Prostate gland (tissue), 2 donors: ENCODE measurements around the gene DNPEP. TPM values are rescaled to one million over a fixed set of nuclear protein-coding genes. Genes with fewer than 3 reads are reported as not detected.

Source experiments
- DNase-seq: peaks from one replicate; pipeline ENCODE4 v3.0.0-alpha.2; 2019; ENCODE audit warnings: low spot score
- H3K27ac ChIP-seq, 2 donors: fragments of 200-600 bp; sonication (generic); 2 replicates each; pipeline ENCODE4 v1.5.1; 2017 to 2019
- H3K27me3 ChIP-seq: fragments of 200-600 bp; sonication (generic); replicated peaks from 2 replicates; pipeline ENCODE4 v1.5.1; 2019; ENCODE audit not compliant: insufficient read depth
- H3K36me3 ChIP-seq, 2 donors: fragments of 200-600 bp; sonication (generic); 1 replicate in 1 of 2; 2 replicates in 1 of 2; pipeline versions ENCODE4 v1.5.1 to v1.8.1; 2017 to 2019
- H3K4me1 ChIP-seq: fragments of 200-600 bp; sonication (generic); replicated peaks from 2 replicates; pipeline ENCODE4 v1.5.1; 2019
- H3K4me3 ChIP-seq, 2 donors: fragments of 200-600 bp; sonication (generic); 2 replicates each; pipeline ENCODE4 v1.5.1; 2017 to 2019
- H3K9me3 ChIP-seq: fragments of 200-600 bp; sonication (generic); 2 replicates; pipeline ENCODE4 v1.5.1; 2017
- POLR2A ChIP-seq: fragments of 450-650 bp; IDR thresholded peaks from one replicate; pipeline ENCODE4 v1.6.1; 2016; ENCODE audit warnings: antibody characterized with exemption, mild to moderate bottlenecking
- POLR2AphosphoS5 ChIP-seq: sonication (generic); formaldehyde crosslinking; IDR thresholded peaks from one replicate; pipeline ENCODE4 v1.6.1; 2017; ENCODE audit warnings: antibody characterized with exemption
- WGBS: methylation state at CpG from one replicate; pipeline ENCODE4 v1.1.5; 2018; 5-methylcytosine and 5-hydroxymethylcytosine counted together
- intact Hi-C: fragments of 100-400 bp; cut with DNase I; formaldehyde crosslinking; loops from one replicate; pipeline ENCODE4 v1.14.2; 2022
- total RNA-seq, 2 donors: library from RNA; depleted of rRNA; stranded (reverse); fragments of >200 nt; gene quantifications; one replicate each; pipeline ENCODE4 v1.1.0, GENCODE V29; 2016
- TF ChIP-seq, protein P1 (sequence below), 4 experiments: fragments of 200-600 bp in 2 of 4; fragments of 450-650 bp in 2 of 4; sonication (generic) in 2 of 4; IDR thresholded peaks; 1 replicate in 3 of 4; 2 replicates in 1 of 4; pipeline ENCODE4 v1.5.1; 2016 to 2019; ENCODE audit warnings: antibody characterized with exemption in 4 of 4, mild to moderate bottlenecking in 2 of 4, moderate library complexity in 2 of 4

DNPEP gene
- total RNA-seq, 2 donors from 2014 or later = 54.1 to 82.4 TPM

DNA sequence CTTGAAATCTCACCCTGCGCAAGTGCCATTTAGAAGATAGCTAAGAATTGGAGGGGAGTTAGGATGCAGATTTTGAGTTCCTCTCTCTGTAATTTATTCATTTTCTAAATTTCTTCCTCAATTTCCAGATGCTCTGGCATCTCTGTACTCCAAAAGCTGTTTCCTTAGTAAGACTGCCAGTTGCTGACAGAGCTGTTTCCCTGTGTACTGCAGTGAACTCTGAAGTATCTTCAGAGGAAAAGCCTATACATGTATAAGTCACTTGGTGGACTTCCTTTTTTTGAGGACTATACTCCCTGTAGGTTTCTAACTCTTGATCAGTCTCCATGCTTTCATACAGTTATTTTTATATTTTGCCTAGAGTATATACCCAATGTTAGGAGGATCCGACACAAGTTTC is 53.6 kb downstream of the DNPEP start:
- Histone ChIP-seq H3K9me3 (no peaks in the 10 kb centered on the region), H3K36me3 (no peaks in the 10 kb centered on the region), H3K4me3 (no peak overlapping the region), H3K4me1 (no peaks in the 10 kb centered on the region), H3K27ac (no peak overlapping the region), H3K27me3 (peaks cover 11% of the 10 kb centered on the region)
- intact Hi-C loops = no loop called here
- no peak for DNase-seq
- 75% methylated on average over 2 of the region's 2 CpGs for WGBS
- TF ChIP-seq, protein P1, sequence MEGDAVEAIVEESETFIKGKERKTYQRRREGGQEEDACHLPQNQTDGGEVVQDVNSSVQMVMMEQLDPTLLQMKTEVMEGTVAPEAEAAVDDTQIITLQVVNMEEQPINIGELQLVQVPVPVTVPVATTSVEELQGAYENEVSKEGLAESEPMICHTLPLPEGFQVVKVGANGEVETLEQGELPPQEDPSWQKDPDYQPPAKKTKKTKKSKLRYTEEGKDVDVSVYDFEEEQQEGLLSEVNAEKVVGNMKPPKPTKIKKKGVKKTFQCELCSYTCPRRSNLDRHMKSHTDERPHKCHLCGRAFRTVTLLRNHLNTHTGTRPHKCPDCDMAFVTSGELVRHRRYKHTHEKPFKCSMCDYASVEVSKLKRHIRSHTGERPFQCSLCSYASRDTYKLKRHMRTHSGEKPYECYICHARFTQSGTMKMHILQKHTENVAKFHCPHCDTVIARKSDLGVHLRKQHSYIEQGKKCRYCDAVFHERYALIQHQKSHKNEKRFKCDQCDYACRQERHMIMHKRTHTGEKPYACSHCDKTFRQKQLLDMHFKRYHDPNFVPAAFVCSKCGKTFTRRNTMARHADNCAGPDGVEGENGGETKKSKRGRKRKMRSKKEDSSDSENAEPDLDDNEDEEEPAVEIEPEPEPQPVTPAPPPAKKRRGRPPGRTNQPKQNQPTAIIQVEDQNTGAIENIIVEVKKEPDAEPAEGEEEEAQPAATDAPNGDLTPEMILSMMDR (IDR thresholded peaks at IDR 0.05) = no peak
- no peak for TF ChIP-seq POLR2A
- no peak for TF ChIP-seq POLR2AphosphoS5

DNA sequence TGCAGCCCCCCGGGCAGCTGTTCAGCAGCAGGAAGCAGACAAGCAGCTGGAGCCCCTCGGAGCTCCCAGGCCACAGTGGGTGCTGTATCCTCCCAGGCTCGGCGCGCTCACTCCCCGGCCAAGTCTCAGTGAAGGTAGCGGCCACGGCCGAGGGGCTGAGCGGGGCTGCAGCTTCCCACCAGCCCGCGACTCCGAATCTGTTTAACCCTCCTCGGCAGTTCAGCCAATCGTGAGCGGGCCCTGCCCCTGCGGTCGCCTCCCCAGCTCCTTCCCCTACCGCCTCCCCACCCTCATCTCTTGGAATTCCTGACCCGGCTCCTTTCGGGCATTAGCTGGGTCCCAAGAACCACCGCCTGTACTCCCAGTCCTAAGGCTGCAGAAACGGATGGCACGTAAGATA is 55.2 kb downstream of the DNPEP start, which contains the start of gene RESP18:
TSS of gene RESP18 (minus strand) at position 203 of the 400 bp plus-strand sequence.
- Histone ChIP-seq H3K4me1 (no peaks in the 10 kb centered on the region), H3K4me3 (no peak within 1 kb of the TSS), H3K36me3 (no peaks in the 10 kb centered on the region), H3K27me3 (peaks cover 11% of the 10 kb centered on the region), H3K9me3 (no peaks in the 10 kb centered on the region), H3K27ac (no peak within 1 kb of the TSS)
- TF ChIP-seq POLR2A = no peak
- TF ChIP-seq, protein P1 (IDR thresholded peaks at IDR 0.05) = no peak
- TF ChIP-seq POLR2AphosphoS5 = no peak
- intact Hi-C loops = no loop called here
- 11% methylated on average over 17 of the region's 24 CpGs for WGBS
- no peak for DNase-seq

DNA sequence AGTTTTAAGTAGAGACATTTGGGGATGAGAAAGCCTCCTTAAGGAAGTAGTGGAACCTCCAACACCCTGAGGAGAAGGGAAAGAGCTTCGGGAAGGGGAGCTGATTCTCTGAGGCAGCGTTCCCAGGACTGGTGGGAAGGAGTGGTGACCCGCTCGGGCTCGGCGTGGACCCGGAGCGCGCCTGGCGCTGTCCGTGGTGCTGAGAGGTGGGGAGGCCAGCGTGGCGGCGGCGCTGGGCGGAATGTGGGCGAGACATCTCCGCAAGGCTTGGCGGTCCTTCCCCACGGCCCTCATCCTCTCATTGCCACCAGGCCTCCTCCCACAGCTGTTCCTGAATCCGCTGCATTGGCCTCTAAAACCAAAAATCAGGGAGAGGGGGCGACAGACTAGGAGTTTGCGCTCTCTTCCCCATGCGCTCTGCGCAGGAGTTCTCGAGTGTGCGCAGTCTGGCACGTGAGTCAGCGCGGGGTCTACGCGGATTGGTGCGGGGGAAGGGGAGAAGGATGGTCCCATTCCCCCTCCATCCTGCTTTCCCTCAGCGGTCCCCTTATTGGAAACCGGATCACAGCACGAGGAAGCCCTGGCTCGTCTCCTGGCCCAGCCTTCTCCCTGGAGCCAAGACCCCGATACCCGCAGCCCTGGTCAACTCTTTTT is 56.0 kb downstream of the DNPEP start:
- Histone ChIP-seq H3K4me3 (no peak overlapping the region), H3K4me1 (no peaks in the 10 kb centered on the region), H3K9me3 (no peaks in the 10 kb centered on the region), H3K27ac (no peak overlapping the region), H3K27me3 (peaks cover 11% of the 10 kb centered on the region), H3K36me3 (no peaks in the 10 kb centered on the region)
- no peak for DNase-seq
- intact Hi-C loops = no loop called here
- 10% methylated on average over 39 of the region's 39 CpGs for WGBS
- TF ChIP-seq POLR2A = no peak
- TF ChIP-seq POLR2AphosphoS5 = no peak
- TF ChIP-seq, protein P1 (IDR thresholded peaks at IDR 0.05) = no peak

DNA sequence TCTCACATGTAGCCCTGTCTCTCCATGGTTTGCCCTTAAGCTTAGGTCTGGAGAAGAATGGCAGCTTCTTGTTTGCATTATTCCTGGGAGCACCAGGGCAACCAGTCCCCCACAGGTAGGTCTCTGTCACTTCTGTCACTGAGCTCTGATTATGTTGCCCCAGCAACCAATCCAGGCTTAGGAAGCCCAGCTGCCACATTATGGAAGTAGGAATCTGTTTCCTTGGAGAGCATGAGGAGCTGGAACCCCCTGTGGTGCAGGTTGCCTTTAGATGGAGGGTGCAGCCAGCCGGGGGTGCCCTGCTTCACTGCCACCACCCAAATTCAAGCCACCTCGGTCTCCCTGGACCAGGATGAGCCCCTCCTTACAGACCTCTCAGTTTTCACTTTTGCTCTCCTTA is 60.0 kb downstream of the DNPEP start:
- no peak overlapping the region for H3K4me3 ChIP-seq
- H3K27me3 ChIP-seq = peaks cover 10% of the 10 kb centered on the region
- intact Hi-C loops = no loop called here
- no peak overlapping the region for H3K27ac ChIP-seq
- TF ChIP-seq, protein P1 (IDR thresholded peaks at IDR 0.05) = no peak
- TF ChIP-seq POLR2A = no peak
- no peak for TF ChIP-seq POLR2AphosphoS5
- 48% methylated on average over 2 of the region's 2 CpGs for WGBS
- no peaks in the 10 kb centered on the region for H3K9me3 ChIP-seq
- H3K4me1 ChIP-seq = no peaks in the 10 kb centered on the region
- no peak for DNase-seq
- no peaks in the 10 kb centered on the region for H3K36me3 ChIP-seq

DNA sequence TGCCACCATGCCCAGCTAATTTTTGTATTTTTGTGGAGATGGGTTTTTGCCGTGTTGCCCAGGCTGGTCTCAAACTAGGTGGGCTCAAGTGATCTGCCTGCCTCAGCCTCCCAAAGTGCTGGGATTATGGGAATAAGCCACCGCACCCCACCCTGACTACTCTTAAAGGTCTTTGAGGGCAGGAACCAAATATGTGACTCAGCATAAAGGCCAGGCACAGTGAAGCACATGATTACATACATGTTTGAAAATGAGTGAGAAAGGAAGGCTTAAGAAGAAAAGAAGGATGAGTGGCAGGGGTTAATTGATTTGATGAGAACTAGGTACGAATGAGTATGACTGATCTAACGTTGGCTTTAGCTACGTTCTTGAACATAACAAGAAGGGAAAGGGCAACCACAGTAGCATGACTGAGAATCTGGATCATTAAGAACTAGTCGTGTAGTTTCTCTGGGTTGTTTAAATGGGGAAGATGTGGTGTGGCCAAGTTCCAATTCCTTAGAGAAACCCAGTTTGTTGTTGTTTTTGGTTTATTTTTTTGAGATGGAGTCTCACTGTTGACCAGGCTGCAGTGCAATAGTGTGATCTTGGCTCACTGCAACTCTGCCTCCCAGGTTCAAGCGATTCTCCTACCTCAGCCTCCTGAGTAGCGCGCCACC is 61.9 kb downstream of the DNPEP start:
- no peak for TF ChIP-seq POLR2A
- TF ChIP-seq POLR2AphosphoS5 = no peak
- TF ChIP-seq, protein P1 (IDR thresholded peaks at IDR 0.05) = no peak
- intact Hi-C loops = no loop called here
- H3K27me3 ChIP-seq = no peaks in the 10 kb centered on the region

More for the DNA sequence above, 61.9 kb downstream of the DNPEP start:
- Histone ChIP-seq H3K9me3 (no peaks in the 10 kb centered on the region), H3K36me3 (no peaks in the 10 kb centered on the region), H3K27ac (no peak overlapping the region), H3K4me3 (no peak overlapping the region), H3K4me1 (no peaks in the 10 kb centered on the region)
- WGBS = 69% methylated on average over 9 of the region's 9 CpGs
- DNase-seq = no peak
